HL-60 (cell line): ENCODE measurements around the gene FBXO45.

Experiments used
- POLR2AphosphoS5 ChIP-seq: IDR thresholded peaks from 2 replicates; pipeline ENCODE4 v1.6.1; 2012; ENCODE audit warnings: low read depth
- TF ChIP-seq, protein P1 (sequence below): IDR thresholded peaks from one replicate; pipeline ENCODE4 v1.5.1; 2011; ENCODE audit warnings: low read length, control low read depth, inconsistent platforms; ENCODE audit not compliant: insufficient read depth

DNA sequence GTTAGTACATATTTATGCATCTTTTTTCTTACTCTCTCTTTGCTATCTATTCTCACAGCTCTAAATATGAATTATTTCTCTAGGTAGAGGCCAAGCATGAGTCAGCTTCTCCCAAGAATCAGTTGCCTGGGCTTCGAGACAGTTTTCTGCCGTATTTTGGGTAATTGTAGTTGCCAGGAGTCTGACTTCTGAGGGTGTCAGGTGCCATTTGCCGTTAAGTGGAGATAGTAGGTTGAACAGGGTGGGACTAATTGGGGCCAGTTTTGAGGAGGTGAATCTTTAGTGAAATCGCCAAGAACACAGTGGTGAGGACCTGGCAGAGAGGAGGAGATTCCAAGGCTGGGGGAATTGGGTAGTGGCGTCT is 63.2 kb downstream of the FBXO45 start:
- no peak for TF ChIP-seq POLR2AphosphoS5
- TF ChIP-seq, protein P1, sequence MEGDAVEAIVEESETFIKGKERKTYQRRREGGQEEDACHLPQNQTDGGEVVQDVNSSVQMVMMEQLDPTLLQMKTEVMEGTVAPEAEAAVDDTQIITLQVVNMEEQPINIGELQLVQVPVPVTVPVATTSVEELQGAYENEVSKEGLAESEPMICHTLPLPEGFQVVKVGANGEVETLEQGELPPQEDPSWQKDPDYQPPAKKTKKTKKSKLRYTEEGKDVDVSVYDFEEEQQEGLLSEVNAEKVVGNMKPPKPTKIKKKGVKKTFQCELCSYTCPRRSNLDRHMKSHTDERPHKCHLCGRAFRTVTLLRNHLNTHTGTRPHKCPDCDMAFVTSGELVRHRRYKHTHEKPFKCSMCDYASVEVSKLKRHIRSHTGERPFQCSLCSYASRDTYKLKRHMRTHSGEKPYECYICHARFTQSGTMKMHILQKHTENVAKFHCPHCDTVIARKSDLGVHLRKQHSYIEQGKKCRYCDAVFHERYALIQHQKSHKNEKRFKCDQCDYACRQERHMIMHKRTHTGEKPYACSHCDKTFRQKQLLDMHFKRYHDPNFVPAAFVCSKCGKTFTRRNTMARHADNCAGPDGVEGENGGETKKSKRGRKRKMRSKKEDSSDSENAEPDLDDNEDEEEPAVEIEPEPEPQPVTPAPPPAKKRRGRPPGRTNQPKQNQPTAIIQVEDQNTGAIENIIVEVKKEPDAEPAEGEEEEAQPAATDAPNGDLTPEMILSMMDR: no peak
